AG09309 (cell line): ENCODE results near the gene ELOVL3.

Experiments used
- DNase-seq: peaks from one replicate; pipeline ENCODE4 v3.0.0-alpha.2; 2010; ENCODE audit warnings: low read depth
- H3K4me3 ChIP-seq: 2 replicates; pipeline ENCODE4 v1.5.1; 2011; ENCODE audit warnings: mild to moderate bottlenecking, low read depth, low read length, moderate library complexity; ENCODE audit not compliant: control insufficient read depth
- TF ChIP-seq, protein P1 (sequence below): IDR thresholded peaks from 2 replicates; pipeline ENCODE4 v1.5.1; 2011; ENCODE audit warnings: mild to moderate bottlenecking, low read depth, low read length, inconsistent platforms; ENCODE audit not compliant: insufficient read depth, control insufficient read depth; ENCODE audit errors: missing control alignments

Gene ELOVL3

DNA sequence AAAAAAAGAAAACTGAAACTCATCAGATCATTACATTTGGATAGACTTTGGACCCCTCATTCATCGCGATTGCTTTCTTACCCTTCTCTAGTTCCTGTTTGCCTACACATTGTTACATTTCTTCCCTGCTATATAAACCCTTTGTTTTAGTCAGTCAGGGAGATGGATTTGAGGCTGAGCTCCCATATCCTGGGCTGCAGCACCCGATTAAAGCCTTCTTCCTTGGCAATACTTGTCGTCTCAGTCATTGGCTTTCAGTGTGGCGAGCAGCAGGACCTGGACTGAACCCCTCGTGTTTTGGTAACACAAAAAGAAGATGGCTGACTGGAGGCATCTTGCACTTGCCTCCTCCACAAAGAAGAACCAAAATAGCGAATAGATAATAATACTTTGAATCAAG, 34.1 kb upstream of the ELOVL3 start:
- TF ChIP-seq, protein P1, sequence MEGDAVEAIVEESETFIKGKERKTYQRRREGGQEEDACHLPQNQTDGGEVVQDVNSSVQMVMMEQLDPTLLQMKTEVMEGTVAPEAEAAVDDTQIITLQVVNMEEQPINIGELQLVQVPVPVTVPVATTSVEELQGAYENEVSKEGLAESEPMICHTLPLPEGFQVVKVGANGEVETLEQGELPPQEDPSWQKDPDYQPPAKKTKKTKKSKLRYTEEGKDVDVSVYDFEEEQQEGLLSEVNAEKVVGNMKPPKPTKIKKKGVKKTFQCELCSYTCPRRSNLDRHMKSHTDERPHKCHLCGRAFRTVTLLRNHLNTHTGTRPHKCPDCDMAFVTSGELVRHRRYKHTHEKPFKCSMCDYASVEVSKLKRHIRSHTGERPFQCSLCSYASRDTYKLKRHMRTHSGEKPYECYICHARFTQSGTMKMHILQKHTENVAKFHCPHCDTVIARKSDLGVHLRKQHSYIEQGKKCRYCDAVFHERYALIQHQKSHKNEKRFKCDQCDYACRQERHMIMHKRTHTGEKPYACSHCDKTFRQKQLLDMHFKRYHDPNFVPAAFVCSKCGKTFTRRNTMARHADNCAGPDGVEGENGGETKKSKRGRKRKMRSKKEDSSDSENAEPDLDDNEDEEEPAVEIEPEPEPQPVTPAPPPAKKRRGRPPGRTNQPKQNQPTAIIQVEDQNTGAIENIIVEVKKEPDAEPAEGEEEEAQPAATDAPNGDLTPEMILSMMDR: no peak
- no peak for DNase-seq

DNA sequence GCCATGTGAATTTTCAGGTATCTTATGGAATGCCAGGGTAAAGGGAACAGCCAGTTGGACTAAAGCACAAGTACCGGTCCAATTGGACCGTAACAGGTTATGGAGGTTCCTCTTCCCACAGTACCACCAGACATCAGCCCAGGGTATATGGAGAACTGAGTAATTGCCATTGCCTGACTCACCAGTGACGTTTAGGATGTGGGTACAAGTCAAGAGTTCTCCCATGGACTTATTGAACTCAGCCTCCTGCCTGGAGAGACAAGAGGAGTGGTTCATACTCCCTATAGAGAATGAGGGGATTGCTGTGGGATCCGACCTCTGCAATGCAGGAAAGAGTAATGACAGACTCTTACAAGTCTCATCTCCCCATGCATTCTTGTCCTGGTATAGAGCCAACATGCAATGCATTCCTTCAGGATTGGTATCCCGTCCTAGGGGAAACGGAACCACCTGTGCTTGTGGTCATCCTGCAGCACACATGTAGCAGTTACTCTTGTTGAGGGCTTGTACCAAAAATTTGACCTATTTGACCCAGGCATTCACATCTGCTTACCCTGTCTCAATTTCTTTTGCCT, 30.7 kb upstream of the ELOVL3 start:
- DNase-seq: no peak
- TF ChIP-seq, protein P1: no peak
- H3K4me3 ChIP-seq: no peak overlapping the region

More for the DNA sequence above, 34.1 kb upstream of the ELOVL3 start:
- H3K4me3 ChIP-seq: no peak overlapping the region

DNA sequence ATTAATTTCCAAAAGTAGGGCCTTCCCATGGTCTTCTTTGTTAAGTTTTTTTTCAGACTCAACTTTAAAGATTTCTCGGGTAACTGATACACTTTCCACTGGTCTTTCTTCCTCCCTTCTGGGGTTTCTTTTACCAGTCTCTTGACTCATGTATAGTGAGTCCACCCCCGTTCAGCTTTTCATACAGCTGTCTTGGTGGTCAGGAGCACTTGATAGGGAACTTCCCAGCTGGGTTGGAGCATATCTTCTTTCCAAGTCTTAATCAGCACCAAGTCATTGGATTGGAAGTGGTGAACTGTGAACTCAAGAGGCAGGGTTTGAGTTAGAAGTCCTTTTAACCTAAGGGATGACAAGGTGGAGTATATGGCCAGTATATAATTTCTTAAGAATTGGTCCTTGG, 29.2 kb upstream of the ELOVL3 start:
- no peak overlapping the region for H3K4me3 ChIP-seq
- TF ChIP-seq, protein P1: no peak
- no peak for DNase-seq

DNA sequence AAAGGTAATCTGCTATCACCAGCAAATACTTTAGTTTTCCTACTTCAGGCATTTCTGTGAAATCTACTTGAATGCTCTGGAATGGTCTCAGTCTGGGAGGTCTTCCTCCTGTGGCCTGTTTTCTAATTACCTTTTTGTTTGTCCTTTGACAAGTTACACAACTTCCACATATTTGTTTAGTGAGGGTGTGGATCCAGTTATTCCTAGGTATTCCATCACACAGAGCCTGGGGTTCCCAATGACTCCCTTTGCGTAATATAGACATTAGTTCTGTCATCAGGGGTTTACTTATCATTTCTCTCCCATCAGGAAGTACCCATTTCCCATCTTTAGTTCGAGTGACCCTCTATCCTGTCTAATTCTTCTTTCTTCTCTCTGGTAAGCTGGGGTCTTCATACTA, 28.1 kb upstream of the ELOVL3 start:
- TF ChIP-seq, protein P1: no peak
- H3K4me3 ChIP-seq: no peak overlapping the region
- no peak for DNase-seq

DNA sequence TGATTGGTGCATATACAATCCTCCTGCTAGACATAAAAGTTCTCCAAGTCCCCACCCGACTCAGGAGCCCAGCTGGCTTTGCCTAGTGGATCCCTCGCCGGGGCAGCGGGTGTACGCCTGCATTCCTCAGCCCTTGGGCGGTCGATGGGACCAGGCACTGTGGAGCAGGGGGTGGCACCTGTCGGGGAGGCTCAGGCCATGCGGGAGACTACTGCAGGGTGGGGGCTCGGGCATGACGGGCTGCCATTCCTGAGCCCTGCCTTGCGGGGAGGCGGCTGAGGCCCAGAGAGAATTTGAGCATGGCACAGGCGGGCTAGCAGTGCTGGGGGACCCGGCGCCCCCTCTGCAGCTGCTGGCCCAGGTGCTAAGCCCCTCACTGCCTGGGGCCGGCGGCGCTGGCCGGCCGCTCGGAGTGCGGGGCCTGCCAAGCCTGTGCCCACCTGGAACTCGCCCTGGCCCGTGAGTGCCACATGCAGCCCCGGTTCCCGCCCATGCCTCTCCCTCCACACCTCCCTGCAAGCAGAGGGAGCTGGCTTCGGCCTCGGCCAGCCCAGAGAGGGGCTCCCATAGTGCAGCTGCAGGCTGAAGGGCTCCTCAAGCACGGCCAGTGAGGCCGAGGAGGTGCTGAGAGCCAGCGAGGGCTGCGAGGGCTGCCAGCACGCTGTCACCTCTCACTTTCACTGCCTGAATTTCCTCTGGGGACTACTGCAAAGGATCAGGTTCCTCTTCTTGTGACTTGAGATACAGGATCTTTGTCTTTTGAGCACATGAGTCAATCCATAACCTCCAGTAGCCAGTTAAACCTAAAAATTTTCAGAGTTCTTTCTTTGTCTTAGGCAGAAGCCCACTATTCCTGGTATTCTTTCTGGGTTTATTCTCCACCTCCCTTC, 25.1 kb upstream of the ELOVL3 start:
- H3K4me3 ChIP-seq: no peak overlapping the region
- DNase-seq: no peak
- TF ChIP-seq, protein P1: no peak

DNA sequence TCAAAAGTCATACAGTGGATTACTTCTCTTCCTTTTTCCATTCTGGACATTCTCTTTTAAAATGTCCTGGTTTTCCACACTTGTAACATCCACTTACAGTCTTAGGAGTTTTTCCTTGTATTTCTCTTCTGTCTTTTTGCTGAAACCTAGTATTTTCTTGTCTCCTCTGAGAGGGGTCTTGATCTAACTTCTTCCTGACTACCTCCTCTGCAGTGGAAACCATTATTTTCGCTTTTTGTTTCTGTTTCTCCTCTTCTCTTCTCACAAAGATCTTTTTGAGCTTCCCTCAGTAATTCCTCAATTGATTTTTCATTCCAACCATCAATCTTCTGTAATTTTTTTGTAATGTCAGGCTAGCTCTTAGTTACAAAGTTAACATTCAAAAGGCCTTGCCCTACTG, 23.7 kb upstream of the ELOVL3 start:
- TF ChIP-seq, protein P1: no peak
- no peak for DNase-seq
- no peak overlapping the region for H3K4me3 ChIP-seq
